GM12865 (cell line): ENCODE results near the gene GLRX5.

Experiments used
- DNase-seq: peaks from one replicate; pipeline ENCODE4 v3.0.0; 2010; ENCODE audit warnings: low read depth
- H3K4me3 ChIP-seq: 2 replicates; pipeline ENCODE4 v1.5.1; 2011; ENCODE audit warnings: mild to moderate bottlenecking, low read depth, low read length, control low read depth
- CTCF ChIP-seq: IDR thresholded peaks from 2 replicates; pipeline ENCODE4 v1.5.1; 2011; ENCODE audit warnings: low read length, control low read depth, low read depth, inconsistent platforms; ENCODE audit not compliant: insufficient read depth; ENCODE audit errors: missing control alignments

The GLRX5 gene

GRCh38 chr14:95516554-95517181 is 18.2 kb upstream of the GLRX5 start, which contains the start of gene SYNE3:
TSS of gene SYNE3 (minus strand) at chr14:95516650. CDS start at chr14:95475821, 40,829 bp downstream.
- TF ChIP-seq CTCF: no peak
- peak; percentile 81 for DNase-seq
- H3K4me3 ChIP-seq: peak within 1 kb of the TSS; percentile 88

GRCh38 chr14:95518045-95518751 is 16.7 kb upstream of the GLRX5 start:
- peak; percentile 68 for DNase-seq
- TF ChIP-seq CTCF: no peak
- peak overlapping the region; percentile 88 for H3K4me3 ChIP-seq

- DNase-seq: peak; percentile 87
- TF ChIP-seq CTCF: no peak
Observed at GRCh38 chr14:95519699-95520098, 15.2 kb upstream of the GLRX5 start.

GRCh38 chr14:95520346-95520745 is 14.5 kb upstream of the GLRX5 start:
- no peak for TF ChIP-seq CTCF
- DNase-seq: no peak
- H3K4me3 ChIP-seq: no peak overlapping the region

More at GRCh38 chr14:95519699-95520098, 15.2 kb upstream of the GLRX5 start:
- peak overlapping the region; percentile 88; the same call in 1 of the 2 replicates for H3K4me3 ChIP-seq

GRCh38 chr14:95521001-95521400 is 13.8 kb upstream of the GLRX5 start:
- DNase-seq: no peak
- H3K4me3 ChIP-seq: no peak overlapping the region
- no peak for TF ChIP-seq CTCF

- TF ChIP-seq CTCF: no peak
- DNase-seq: no peak
- no peak overlapping the region for H3K4me3 ChIP-seq
Observed at GRCh38 chr14:95522116-95522515, 12.7 kb upstream of the GLRX5 start.

- no peak for DNase-seq
- TF ChIP-seq CTCF: no peak
- no peak overlapping the region for H3K4me3 ChIP-seq
Observed at GRCh38 chr14:95522556-95522955, 12.3 kb upstream of the GLRX5 start.
